PC-3 (cell line): ENCODE results near the gene PRRC2B. TPM values are rescaled to one million over a fixed set of nuclear protein-coding genes. Genes with fewer than 3 reads are reported as not detected.

Experiments used
- ATAC-seq: fragments of 200-7000 bp; cut with Tn5 transposase; 2 replicates; pipeline ENCODE4 v1.9.1; 2020; ENCODE audit warnings: mild to moderate bottlenecking, moderate library complexity
- BruUV-seq: library from RNA; stranded (reverse); fragments of 400-500 nt; replicated peaks from 2 replicates; lab custom pipeline; 2021; lab: Mats Ljungman, UMichigan
- CTCF ChIA-PET: fragments of 300-600 bp; sonication (Branson Sonifier 250); formaldehyde crosslinking; loops from one replicate; lab custom pipeline; 2022; ENCODE audit warnings: antibody characterized with exemption; lab: Charles Lee
- POLR2A ChIA-PET: fragments of 300-600 bp; sonication (Branson Sonifier 250); formaldehyde crosslinking; loops from one replicate; lab custom pipeline; 2022; ENCODE audit warnings: antibody characterized with exemption; ENCODE audit not compliant: unreplicated experiment; lab: Charles Lee
- DNase-seq: peaks from one replicate; pipeline ENCODE4 v3.0.0-alpha.2; 2015
- H2AFZ ChIP-seq: fragments of 300-600 bp; sonication (generic); 2 replicates; pipeline ENCODE4 v1.6.0; 2016; ENCODE audit warnings: antibody characterized with exemption, low read length
- H3F3A ChIP-seq: fragments of 300-600 bp; sonication (generic); one replicate; pipeline ENCODE4 v1.6.0; 2017; ENCODE audit warnings: antibody characterized with exemption, low read length, control low read depth, mild to moderate bottlenecking; ENCODE audit not compliant: unreplicated experiment
- H3K27ac ChIP-seq: fragments of 300-600 bp; sonication (generic); 2 replicates; pipeline ENCODE4 v1.5.1; 2016; ENCODE audit warnings: mild to moderate bottlenecking, low read length
- H3K27me3 ChIP-seq: fragments of 300-600 bp; sonication (generic); 2 replicates; pipeline ENCODE4 v1.6.1; 2016; ENCODE audit warnings: low read length, mixed read lengths
- H3K36me3 ChIP-seq: fragments of 300-600 bp; sonication (generic); 2 replicates; pipeline ENCODE4 v1.6.1; 2016; ENCODE audit warnings: low read depth, mixed run types, low read length, mixed read lengths
- H3K4me1 ChIP-seq: fragments of 300-600 bp; sonication (generic); 2 replicates; pipeline ENCODE4 v1.5.1; 2016; ENCODE audit warnings: low read length; ENCODE audit not compliant: insufficient read depth
- H3K4me2 ChIP-seq: fragments of 300-600 bp; sonication (generic); 2 replicates; pipeline ENCODE4 v1.6.0; 2016; ENCODE audit warnings: low read length
- H3K4me3 ChIP-seq: fragments of 300-600 bp; sonication (generic); 2 replicates; pipeline ENCODE4 v1.5.1; 2016; ENCODE audit warnings: mild to moderate bottlenecking, low read length, mixed read lengths
- H3K79me2 ChIP-seq: fragments of 300-600 bp; sonication (generic); 2 replicates; pipeline ENCODE4 v1.6.1; 2017; ENCODE audit warnings: low read length, mixed read lengths
- H3K9ac ChIP-seq: fragments of 300-600 bp; sonication (generic); 2 replicates; pipeline ENCODE4 v1.6.0; 2016; ENCODE audit warnings: mild to moderate bottlenecking, low read length
- H3K9me2 ChIP-seq: fragments of 300-600 bp; sonication (generic); replicated peaks from 2 replicates; pipeline ENCODE4 v1.6.1; 2016; ENCODE audit warnings: mixed run types, low read length, mixed read lengths
- H3K9me3 ChIP-seq: fragments of 300-600 bp; sonication (generic); 2 replicates; pipeline ENCODE4 v1.6.1; 2016; ENCODE audit warnings: low read length, mixed read lengths
- H4K20me1 ChIP-seq: fragments of 300-600 bp; sonication (generic); 2 replicates; pipeline ENCODE4 v1.6.1; 2016; ENCODE audit warnings: low read length, mixed read lengths
- EZH2 ChIP-seq: fragments of 300-600 bp; sonication (generic); IDR thresholded peaks from one replicate; pipeline ENCODE4 v1.6.1; 2017; ENCODE audit warnings: antibody characterized with exemption, mild to moderate bottlenecking, low read length; ENCODE audit not compliant: unreplicated experiment
- EZH2phosphoT487 ChIP-seq: fragments of 300-600 bp; sonication (generic); IDR thresholded peaks from 2 replicates; pipeline ENCODE4 v1.6.1; 2018; ENCODE audit warnings: mild to moderate bottlenecking, antibody characterized with exemption, low read length, borderline replicate concordance
- intact Hi-C: fragments of 100-400 bp; cut with micrococcal nuclease; formaldehyde crosslinking; loops from 2 replicates; pipeline ENCODE4 v1.9.0; 2023
- total RNA-seq: library from RNA; depleted of rRNA; stranded (reverse); fragments of >200 nt; gene quantifications from 2 replicates; pipeline ENCODE4 v1.2.3, GENCODE V29; 2014
- TF ChIP-seq, protein P1 (sequence below): fragments of 300-600 bp; sonication (generic); conservative IDR thresholded peaks from 2 replicates; pipeline ENCODE4 v1.5.1; 2017; ENCODE audit warnings: antibody characterized with exemption, low read depth, mild to moderate bottlenecking, low read length

PRRC2B gene
- total RNA-seq, 1 experiment from 2014 or later: 46.9 TPM

DNA sequence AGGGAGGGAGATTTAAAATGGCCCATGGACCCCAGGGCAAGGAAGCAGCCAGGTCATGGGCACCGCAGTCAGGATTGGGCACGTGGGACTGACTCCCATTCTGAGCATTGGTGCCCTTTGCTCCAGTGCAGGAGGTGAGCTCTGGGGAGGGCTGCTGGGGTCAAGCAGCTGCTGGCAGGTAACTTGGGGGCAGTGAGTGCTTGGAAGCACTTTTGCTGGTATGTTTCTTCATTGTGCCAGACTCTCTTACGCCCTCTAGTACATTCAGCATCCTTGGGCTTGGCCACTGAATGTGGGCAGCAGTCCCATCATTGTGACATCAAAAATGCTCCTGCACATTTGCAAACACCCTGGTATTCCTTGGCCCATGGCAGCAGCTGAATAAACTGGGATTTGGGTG is 32.7 kb downstream of the PRRC2B start:
- no peak overlapping the region for H3K9ac ChIP-seq
- H3K4me2 ChIP-seq: no peak overlapping the region
- no peak for ATAC-seq
- H2AFZ ChIP-seq: no peak overlapping the region
- no peaks in the 10 kb centered on the region for H3K9me2 ChIP-seq
- H3K27ac ChIP-seq: no peak overlapping the region
- H3K4me1 ChIP-seq: peaks cover 18% of the 10 kb centered on the region
- POLR2A ChIA-PET: no interaction called here
- no peak overlapping the region for H3K4me3 ChIP-seq
- intact Hi-C loops: no loop called here
- DNase-seq: no peak
- TF ChIP-seq EZH2 (no peak), EZH2phosphoT487 (no peak)
- TF ChIP-seq, protein P1, sequence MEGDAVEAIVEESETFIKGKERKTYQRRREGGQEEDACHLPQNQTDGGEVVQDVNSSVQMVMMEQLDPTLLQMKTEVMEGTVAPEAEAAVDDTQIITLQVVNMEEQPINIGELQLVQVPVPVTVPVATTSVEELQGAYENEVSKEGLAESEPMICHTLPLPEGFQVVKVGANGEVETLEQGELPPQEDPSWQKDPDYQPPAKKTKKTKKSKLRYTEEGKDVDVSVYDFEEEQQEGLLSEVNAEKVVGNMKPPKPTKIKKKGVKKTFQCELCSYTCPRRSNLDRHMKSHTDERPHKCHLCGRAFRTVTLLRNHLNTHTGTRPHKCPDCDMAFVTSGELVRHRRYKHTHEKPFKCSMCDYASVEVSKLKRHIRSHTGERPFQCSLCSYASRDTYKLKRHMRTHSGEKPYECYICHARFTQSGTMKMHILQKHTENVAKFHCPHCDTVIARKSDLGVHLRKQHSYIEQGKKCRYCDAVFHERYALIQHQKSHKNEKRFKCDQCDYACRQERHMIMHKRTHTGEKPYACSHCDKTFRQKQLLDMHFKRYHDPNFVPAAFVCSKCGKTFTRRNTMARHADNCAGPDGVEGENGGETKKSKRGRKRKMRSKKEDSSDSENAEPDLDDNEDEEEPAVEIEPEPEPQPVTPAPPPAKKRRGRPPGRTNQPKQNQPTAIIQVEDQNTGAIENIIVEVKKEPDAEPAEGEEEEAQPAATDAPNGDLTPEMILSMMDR: no peak
- peaks cover 91% of the 10 kb centered on the region for H3K79me2 ChIP-seq
- H3K9me3 ChIP-seq: no peaks in the 10 kb centered on the region
- no peaks in the 10 kb centered on the region for H3F3A ChIP-seq
- H4K20me1 ChIP-seq: peaks cover 50% of the 10 kb centered on the region
- H3K27me3 ChIP-seq: no peaks in the 10 kb centered on the region
- H3K36me3 ChIP-seq: no peaks in the 10 kb centered on the region
- CTCF ChIA-PET: no interaction called here
- BruUV-seq: no TSS peak

- TF ChIP-seq EZH2phosphoT487: no peak
- TF ChIP-seq EZH2: no peak
- TF ChIP-seq, protein P1: no peak
- Histone ChIP-seq H3K36me3 (peaks cover 11% of the 10 kb centered on the region), H3K79me2 (peaks cover 71% of the 10 kb centered on the region), H3K27me3 (no peaks in the 10 kb centered on the region), H3F3A (no peaks in the 10 kb centered on the region), H2AFZ (no peak overlapping the region), H3K4me3 (no peak overlapping the region), H3K9me3 (no peaks in the 10 kb centered on the region), H3K9ac (no peak overlapping the region), H3K27ac (no peak overlapping the region), H3K4me2 (no peak overlapping the region), H3K4me1 (no peaks in the 10 kb centered on the region), H4K20me1 (peaks cover 30% of the 10 kb centered on the region), H3K9me2 (no peaks in the 10 kb centered on the region)
- ChIA-PET POLR2A (no interaction called here), CTCF (no interaction called here)
- intact Hi-C loops: no loop called here
- no peak for ATAC-seq
- DNase-seq: no peak
- BruUV-seq: no TSS peak
These were observed 35.5 kb downstream of the PRRC2B start for GRCh38 chr9:131429121-131430012.

DNA sequence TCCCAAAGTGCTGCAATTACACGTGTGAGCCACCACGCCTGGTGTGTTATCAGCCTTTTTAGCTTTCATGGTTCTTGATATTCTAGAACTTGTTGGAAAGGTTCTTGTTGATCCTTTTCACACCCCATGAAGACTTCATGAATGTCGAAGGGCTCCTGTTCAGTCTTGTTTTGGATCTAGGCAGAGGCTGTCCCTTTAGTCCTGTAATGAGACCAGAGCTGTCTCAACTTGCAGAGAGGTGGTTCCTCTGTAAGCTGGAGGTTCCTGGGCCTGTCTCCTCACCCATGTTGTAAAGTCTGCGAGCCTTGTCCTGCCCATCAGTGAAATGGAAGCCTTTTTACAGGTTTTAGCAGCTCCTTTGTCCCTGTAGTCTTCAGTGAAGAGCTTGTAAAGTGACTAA is 38.2 kb downstream of the PRRC2B start:
- H2AFZ ChIP-seq: no peak overlapping the region
- H3K79me2 ChIP-seq: peaks cover 44% of the 10 kb centered on the region
- TF ChIP-seq EZH2 (no peak), EZH2phosphoT487 (no peak)
- TF ChIP-seq, protein P1: no peak
- DNase-seq (no peak), ATAC-seq (no peak)
- ChIA-PET POLR2A (interaction anchor here (0.6 kb wide), 1 partner anchor 27 kb away, joined by 4 read pairs; no protein-coding TSS in a partner anchor), CTCF (no interaction called here)
- no peaks in the 10 kb centered on the region for H3K4me1 ChIP-seq
- no peak overlapping the region for H3K4me3 ChIP-seq
- no peaks in the 10 kb centered on the region for H3F3A ChIP-seq
- no peak overlapping the region for H3K9ac ChIP-seq
- no peak overlapping the region for H3K4me2 ChIP-seq
- no peaks in the 10 kb centered on the region for H3K9me3 ChIP-seq
- no TSS peak for BruUV-seq
- H3K27me3 ChIP-seq: no peaks in the 10 kb centered on the region
- peaks cover 12% of the 10 kb centered on the region; the same call in 1 of the 2 replicates for H4K20me1 ChIP-seq
- H3K27ac ChIP-seq: no peak overlapping the region
- no peaks in the 10 kb centered on the region for H3K9me2 ChIP-seq
- peaks cover 21% of the 10 kb centered on the region for H3K36me3 ChIP-seq
- intact Hi-C loops: no loop called here
